K562 (cell line): Measurements from ENCODE around the gene DBI. TPM values are rescaled to one million over a fixed set of nuclear protein-coding genes. Genes with fewer than 3 reads are reported as not detected.

Experiments used
- BCL6 ChIP-seq: fragments of 250-450 bp; sonication (Bioruptor Pico); IDR thresholded peaks from 2 replicates; pipeline ENCODE4 v1.4.0; 2020
- CEBPB ChIP-seq: fragments of 450-650 bp; IDR thresholded peaks from 2 replicates; pipeline ENCODE4 v1.6.1; 2016; ENCODE audit warnings: missing genetic modification characterization, missing compliant biosample characterization
- CTBP1 ChIP-seq: fragments of 450-650 bp; IDR thresholded peaks from 2 replicates; pipeline ENCODE4 v1.6.1; 2016; ENCODE audit warnings: borderline replicate concordance
- GTF2A2 ChIP-seq: IDR thresholded peaks from 2 replicates; pipeline ENCODE4 v1.6.1; 2016; ENCODE audit warnings: mild to moderate bottlenecking, missing genetic modification characterization, missing compliant biosample characterization
- HDAC3 ChIP-seq: fragments of 450-650 bp; IDR thresholded peaks from 2 replicates; pipeline ENCODE4 v1.6.1; 2018; ENCODE audit warnings: borderline replicate concordance, mild to moderate bottlenecking, moderate library complexity; ENCODE audit not compliant: partially characterized antibody
- HMG20B ChIP-seq: fragments of 250-450 bp; sonication (Bioruptor Pico); IDR thresholded peaks from 2 replicates; pipeline ENCODE4 v1.5.0; 2021; ENCODE audit warnings: mild to moderate bottlenecking
- ILK ChIP-seq: fragments of 450-650 bp; IDR thresholded peaks from 2 replicates; pipeline ENCODE4 v1.6.1; 2016; ENCODE audit warnings: missing genetic modification characterization, low read depth, mild to moderate bottlenecking, missing compliant biosample characterization, moderate library complexity, borderline replicate concordance
- KDM4B ChIP-seq, 2 experiments: fragments of 450-650 bp in 1 of 2; sonication (generic) in 1 of 2; IDR thresholded peaks; 2 replicates each; pipeline ENCODE4 v1.6.1; 2016 to 2017; ENCODE audit warnings: borderline replicate concordance in 2 of 2, antibody characterized with exemption in 1 of 2, low read depth in 1 of 2, mild to moderate bottlenecking in 1 of 2
- LEF1 ChIP-seq: fragments of 450-650 bp; IDR thresholded peaks from 2 replicates; pipeline ENCODE4 v1.6.1; 2016; ENCODE audit warnings: mild to moderate bottlenecking
- MNT ChIP-seq, 2 experiments: fragments of 450-650 bp; conservative IDR thresholded peaks; 2 replicates each; pipeline ENCODE4 v1.6.1; 2017; ENCODE audit warnings: mild to moderate bottlenecking in 2 of 2, moderate library complexity in 2 of 2
- NEUROD1 ChIP-seq: fragments of 150-350 bp; IDR thresholded peaks from 2 replicates; pipeline ENCODE4 v1.6.1; 2014; ENCODE audit warnings: borderline replicate concordance, low read length, low read depth; ENCODE audit not compliant: partially characterized antibody
- NFXL1 ChIP-seq: fragments of 450-650 bp; formaldehyde crosslinking; IDR thresholded peaks from 2 replicates; pipeline ENCODE4 v1.4.0; 2021; ENCODE audit warnings: mild to moderate bottlenecking
- NR4A1 ChIP-seq, 2 experiments: fragments of 250-450 bp in 1 of 2; fragments of 450-650 bp in 1 of 2; sonication (Bioruptor Pico) in 1 of 2; IDR thresholded peaks; 2 replicates each; pipeline versions ENCODE4 v1.4.0 to v1.6.1; 2016 to 2020; ENCODE audit warnings: mild to moderate bottlenecking in 2 of 2, missing compliant biosample characterization in 1 of 2, missing genetic modification characterization in 1 of 2, moderate library complexity in 1 of 2
- OTX1 ChIP-seq: fragments of 450-650 bp; formaldehyde crosslinking; IDR thresholded peaks from 2 replicates; pipeline ENCODE4 v1.4.0; 2022; ENCODE audit warnings: mild to moderate bottlenecking
- PHF8 ChIP-seq: fragments of 200-600 bp; sonication (generic); IDR thresholded peaks from 2 replicates; pipeline ENCODE4 v1.6.1; 2012; ENCODE audit warnings: mixed run types, mild to moderate bottlenecking, inconsistent platforms, low read length, moderate library complexity, borderline replicate concordance
- RBM22 ChIP-seq: fragments of 200-400 bp; formaldehyde crosslinking; IDR thresholded peaks from 2 replicates; pipeline ENCODE4 v1.6.1; 2018; ENCODE audit warnings: low read length, low read depth; ENCODE audit not compliant: poor library complexity, severe bottlenecking
- SLC30A9 ChIP-seq: fragments of 250-450 bp; sonication (Bioruptor Pico); IDR thresholded peaks from 2 replicates; pipeline ENCODE4 v1.8.0; 2022; ENCODE audit warnings: mild to moderate bottlenecking, moderate library complexity
- SRF ChIP-seq, 2 experiments: fragments of 250-450, 450-650 bp in 1 of 2; sonication (Bioruptor Pico) in 1 of 2; sonication (generic) in 1 of 2; formaldehyde crosslinking; IDR thresholded peaks; 2 replicates each; pipeline versions ENCODE4 v1.5.0 to v1.5.1; 2020 to 2022; ENCODE audit warnings: mild to moderate bottlenecking in 1 of 2, missing genetic modification reagents in 1 of 2
- STAG1 ChIP-seq: sonication (generic); formaldehyde crosslinking; IDR thresholded peaks from 2 replicates; pipeline ENCODE4 v1.5.0; 2020; ENCODE audit warnings: missing genetic modification reagents, borderline replicate concordance
- TAF15 ChIP-seq: fragments of 200-400 bp; formaldehyde crosslinking; IDR thresholded peaks from 2 replicates; pipeline ENCODE4 v1.6.1; 2017; ENCODE audit warnings: mild to moderate bottlenecking, low read depth, low read length, moderate library complexity
- TAF7 ChIP-seq: fragments of 450-650 bp; IDR thresholded peaks from 2 replicates; pipeline ENCODE4 v1.6.1; 2016; ENCODE audit warnings: missing genetic modification characterization, missing compliant biosample characterization
- TCFL5 ChIP-seq: fragments of 250-450 bp; sonication (Bioruptor Pico); conservative IDR thresholded peaks from 2 replicates; pipeline ENCODE4 v1.6.1; 2021; ENCODE audit warnings: mild to moderate bottlenecking, moderate library complexity, matching md5 sums
- ZBTB7A ChIP-seq: IDR thresholded peaks from 2 replicates; pipeline ENCODE4 v1.6.1; 2011; ENCODE audit warnings: low read depth, mild to moderate bottlenecking, low read length, moderate library complexity, borderline replicate concordance; ENCODE audit not compliant: control insufficient read depth
- ZFP36 ChIP-seq: fragments of 150-350 bp; IDR thresholded peaks from 2 replicates; pipeline ENCODE4 v1.6.1; 2018; ENCODE audit warnings: low read length, low read depth; ENCODE audit not compliant: partially characterized antibody
- ZNF174 ChIP-seq: fragments of 250-450 bp; sonication (Bioruptor Pico); IDR thresholded peaks from 2 replicates; pipeline ENCODE4 v1.4.0; 2020; ENCODE audit warnings: mild to moderate bottlenecking
- ZNF175 ChIP-seq: fragments of 200-800 bp; sonication (Bioruptor generic); IDR thresholded peaks from 2 replicates; pipeline ENCODE4 v1.6.1; 2016; ENCODE audit warnings: low read depth, mild to moderate bottlenecking, missing genetic modification characterization, missing compliant biosample characterization
- ZNF584 ChIP-seq: fragments of 200-800 bp; sonication (Bioruptor generic); IDR thresholded peaks from 2 replicates; pipeline ENCODE4 v1.6.1; 2016; ENCODE audit warnings: low read depth, mild to moderate bottlenecking, missing genetic modification characterization, missing compliant biosample characterization
- ZZZ3 ChIP-seq: fragments of 450-650 bp; IDR thresholded peaks from 2 replicates; pipeline ENCODE4 v1.6.1; 2016; ENCODE audit warnings: antibody characterized with exemption, mild to moderate bottlenecking, moderate library complexity
- polyA plus RNA-seq, 8 experiments: library from polyadenylated mRNA; depleted of rRNA in 4 of 8; stranded (reverse) in 5 of 8; unstranded in 3 of 8; fragments of >200 nt; fragmentation: Nextera tagmentation in 2 of 8; fragmentation: Illumina TruSeq in 1 of 8; extraction: Ambion mirVana in 2 of 8; extraction: Trizol in 1 of 8; gene quantifications; 2 replicates each; pipeline versions ENCODE4 v1.2.1 to v1.2.3, GENCODE V29; 2011 to 2014; ENCODE audit warnings: inconsistent platforms in 1 of 8, missing spikeins in 1 of 8
- total RNA-seq, 7 experiments: library from RNA; depleted of rRNA in 6 of 7; stranded (reverse); fragments of >200 nt in 6 of 7; fragmentation: Illumina TruSeq in 2 of 7; extraction: Trizol in 2 of 7; gene quantifications; 2 replicates each; pipeline versions ENCODE4 v1.2.1 to v1.2.3, GENCODE V29; 2011 to 2021; ENCODE audit warnings: low replicate concordance in 1 of 7

Gene DBI
- total and polyA plus RNA-seq, 9 of the 15 experiments (the other 6 are each of a cell fraction or from before 2014, with no cell fraction given), result 55.8 to 443 (median 194) TPM

- TF ChIP-seq NFXL1 (CRISPR knock-in tag) (peak; percentile 90; the same call in 1 of the 2 replicates), PHF8 (no peak), RBM22 (no peak), ZBTB7A (no peak), LEF1 (no peak), ZNF584 (peak; percentile 95), STAG1 (CRISPR knock-in tag) (no peak), ZNF174 (CRISPR knock-in tag) (peak; percentile 94; the same call in 1 of the 2 replicates), ILK (tag) (peak; percentile 89), GTF2A2 (tag) (peak; percentile 93), BCL6 (CRISPR knock-in tag) (peak; percentile 89), NR4A1 (CRISPR knock-in tag; IDR thresholded peaks at IDR 0.05) (0 out of 2 replicates have a peak, but pooled peaks have one; percentile 31), NR4A1 (tag; IDR thresholded peaks at IDR 0.05) (peak; percentile 99), NEUROD1 (peak; percentile 33), HDAC3 (no peak), ZZZ3 (no peak), TCFL5 (CRISPR knock-in tag) (peak; percentile 90), SRF (CRISPR knock-in tag; IDR thresholded peaks at IDR 0.05) (peak in 1 of 2 experiments; percentile 56; a peak in 1 of 4 replicates), SLC30A9 (CRISPR knock-in tag) (no peak), HMG20B (CRISPR knock-in tag) (no peak), OTX1 (0 out of 2 replicates have a peak, but pooled peaks have one; percentile 47), TAF7 (tag) (peak; percentile 72; the same call in 1 of the 2 replicates), CTBP1 (peak; percentile 32; the same call in 1 of the 2 replicates), ZNF175 (peak; percentile 94), TAF15 (no peak), CEBPB (tag) (peak; percentile 41; the same call in 1 of the 2 replicates), ZFP36 (no peak), MNT (conservative IDR thresholded peaks at IDR 0.05) (peak in 1 of 2 experiments; percentile 30; a peak in 2 of 4 replicates), KDM4B (IDR thresholded peaks at IDR 0.05; ENCODE audit: borderline replicate concordance in 2 of 2, low read depth in 1 of 2) (no peak)
Observed at GRCh38 chr2:119338826-119339561, 27.8 kb upstream of the DBI start (continued).
